A673 (cell line): Measurements from ENCODE around the gene GPR78.

Experiments used
- CTCF ChIP-seq: fragments of 300-800, 200-600 bp; sonication (generic); conservative IDR thresholded peaks from 2 replicates; pipeline ENCODE4 v1.5.1; 2017; ENCODE audit warnings: low read depth, mild to moderate bottlenecking, antibody characterized with exemption, low read length, moderate library complexity, mixed read lengths
- EZH2 ChIP-seq: fragments of 200-600 bp; sonication (generic); IDR thresholded peaks from 2 replicates; pipeline ENCODE4 v1.6.1; 2017; ENCODE audit warnings: borderline replicate concordance, low read depth, mild to moderate bottlenecking, mixed read lengths, antibody characterized with exemption, low read length; ENCODE audit not compliant: poor library complexity, severe bottlenecking

DNA sequence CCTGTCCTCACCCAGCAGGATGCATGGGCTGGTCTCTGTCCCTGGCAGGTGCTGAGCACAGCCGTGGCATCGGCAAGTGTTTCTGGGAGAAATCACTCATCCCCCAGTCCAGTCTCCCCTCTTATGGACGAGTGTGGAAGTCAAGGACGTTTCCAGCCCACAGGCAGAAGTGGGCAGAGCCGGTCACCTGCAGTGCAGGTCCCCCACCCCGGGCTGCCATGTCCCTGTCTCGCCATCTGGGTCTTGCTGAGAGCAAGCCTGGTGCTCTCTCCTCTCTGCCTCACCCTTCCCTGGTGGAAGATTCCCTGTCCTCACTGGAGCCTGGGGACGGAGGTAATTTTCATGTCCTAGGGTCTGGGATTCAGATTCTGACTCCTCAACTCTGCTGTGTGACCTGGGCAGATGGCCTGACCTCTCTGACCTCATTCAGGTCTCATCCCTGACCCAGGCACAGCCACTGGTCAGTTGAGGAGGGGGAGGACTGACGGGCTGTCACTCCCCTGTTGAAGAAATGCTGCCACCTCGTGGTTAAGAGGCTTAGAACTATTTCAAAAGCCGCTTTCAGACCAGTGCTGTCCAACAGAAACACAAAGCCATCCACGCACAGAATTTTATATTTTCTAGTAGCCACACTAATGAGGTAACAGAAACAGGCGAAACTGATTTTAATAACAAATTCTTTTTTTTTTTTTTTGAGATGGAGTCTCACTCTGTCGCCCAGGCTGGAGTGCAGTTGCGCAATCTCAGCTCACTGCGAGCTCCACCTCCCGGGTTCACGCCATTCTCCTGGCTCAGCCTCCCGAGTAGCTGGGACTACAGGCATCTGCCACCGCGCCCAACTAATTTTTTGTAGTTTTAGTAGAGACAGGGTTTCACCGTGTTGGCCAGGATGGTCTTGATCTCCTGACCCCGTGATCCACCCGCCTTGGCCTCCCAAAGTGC, 14.2 kb downstream of the GPR78 start:
- TF ChIP-seq CTCF (peak; percentile 76), EZH2 (no peak)
